NCI-H446 treated with DMSO at 0.1 percent for 48 hours (cell line): ENCODE data around the gene PSMG2.

Experiments
- DNase-seq: peaks from one replicate; lab custom pipeline; 2025; lab: John Stamatoyannopoulos, UW

Gene PSMG2

GRCh38 chr18:12702221-12703095 lies at the start of gene PSMG2, which contains the start of gene CEP76:
PSMG2 (plus strand) TSS chr18:12703042; CDS start chr18:12703108, 66 bp downstream.
CEP76 (minus strand) TSS chr18:12702723; CDS start chr18:12702548, 175 bp downstream.
- peak; percentile 51 for DNase-seq

GRCh38 chr18:12654971-12655370 lies 47.9 kb upstream of the PSMG2 start:
- no peak for DNase-seq

GRCh38 chr18:12656605-12656937 lies 46.3 kb upstream of the PSMG2 start:
- no peak for DNase-seq

GRCh38 chr18:12656938-12657683 lies 45.7 kb upstream of the PSMG2 start:
- DNase-seq: no peak

- DNase-seq: peak; percentile 43
These were observed 45.0 kb upstream of the PSMG2 start, which contains the start of gene SPIRE1 for GRCh38 chr18:12657684-12658425. SPIRE1 (minus strand) TSS chr18:12658107; CDS start chr18:12657866, 241 bp downstream.

GRCh38 chr18:12658426-12659138 lies 44.3 kb upstream of the PSMG2 start:
- DNase-seq: no peak

- DNase-seq: no peak
These were observed 42.8 kb upstream of the PSMG2 start for GRCh38 chr18:12659904-12660605.

GRCh38 chr18:12668041-12668440 lies 34.8 kb upstream of the PSMG2 start:
- no peak for DNase-seq

- DNase-seq: no peak
These were observed 23.6 kb upstream of the PSMG2 start for GRCh38 chr18:12679183-12679786.

GRCh38 chr18:12686100-12686499 lies 16.7 kb upstream of the PSMG2 start:
- DNase-seq: no peak

- DNase-seq: no peak
These were observed 13.5 kb upstream of the PSMG2 start for GRCh38 chr18:12689256-12689850.

GRCh38 chr18:12692206-12692605 lies 10.6 kb upstream of the PSMG2 start:
- DNase-seq: no peak

- DNase-seq: no peak
These were observed 8.8 kb upstream of the PSMG2 start for GRCh38 chr18:12694032-12694431.

- no peak for DNase-seq
These were observed 3.1 kb upstream of the PSMG2 start for GRCh38 chr18:12699747-12700146.

GRCh38 chr18:12701161-12701560 lies 1.7 kb upstream of the PSMG2 start:
- no peak for DNase-seq

GRCh38 chr18:12703096-12703567 lies 290 bp downstream of the PSMG2 start:
- DNase-seq: no peak

- DNase-seq: no peak
These were observed 822 bp downstream of the PSMG2 start for GRCh38 chr18:12703664-12704063.

GRCh38 chr18:12711446-12711845 lies 8.6 kb downstream of the PSMG2 start:
- DNase-seq: no peak

GRCh38 chr18:12721495-12722275 lies 18.8 kb downstream of the PSMG2 start:
- DNase-seq: no peak
